Hepatocyte (in vitro differentiated cells): ENCODE results near the gene RAB33A.

ENCODE experiments used
- EZH2 ChIP-seq: fragments of 200-600 bp; sonication (generic); IDR thresholded peaks from 2 replicates; pipeline ENCODE4 v1.6.1; 2016; ENCODE audit warnings: antibody characterized with exemption, mild to moderate bottlenecking, borderline replicate concordance
- TF ChIP-seq, protein P1 (sequence below): fragments of 200-600 bp; sonication (generic); IDR thresholded peaks from 2 replicates; pipeline ENCODE4 v1.5.1; 2016; ENCODE audit warnings: antibody characterized with exemption, mild to moderate bottlenecking; ENCODE audit not compliant: poor library complexity

DNA sequence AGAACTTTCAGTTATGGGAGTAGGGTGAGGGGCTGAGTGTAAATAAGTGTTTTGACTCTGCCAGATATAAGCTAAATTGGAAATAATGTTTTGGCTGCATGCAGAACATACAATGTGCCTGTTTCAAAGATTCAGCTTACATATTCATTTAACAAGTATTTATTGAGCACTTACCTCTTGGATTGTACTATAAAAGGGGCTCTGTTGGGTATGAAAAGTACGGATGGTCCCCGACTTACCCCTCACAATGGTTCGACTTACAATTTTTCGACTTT lies 5.3 kb upstream of the RAB33A start:
- TF ChIP-seq, protein P1, sequence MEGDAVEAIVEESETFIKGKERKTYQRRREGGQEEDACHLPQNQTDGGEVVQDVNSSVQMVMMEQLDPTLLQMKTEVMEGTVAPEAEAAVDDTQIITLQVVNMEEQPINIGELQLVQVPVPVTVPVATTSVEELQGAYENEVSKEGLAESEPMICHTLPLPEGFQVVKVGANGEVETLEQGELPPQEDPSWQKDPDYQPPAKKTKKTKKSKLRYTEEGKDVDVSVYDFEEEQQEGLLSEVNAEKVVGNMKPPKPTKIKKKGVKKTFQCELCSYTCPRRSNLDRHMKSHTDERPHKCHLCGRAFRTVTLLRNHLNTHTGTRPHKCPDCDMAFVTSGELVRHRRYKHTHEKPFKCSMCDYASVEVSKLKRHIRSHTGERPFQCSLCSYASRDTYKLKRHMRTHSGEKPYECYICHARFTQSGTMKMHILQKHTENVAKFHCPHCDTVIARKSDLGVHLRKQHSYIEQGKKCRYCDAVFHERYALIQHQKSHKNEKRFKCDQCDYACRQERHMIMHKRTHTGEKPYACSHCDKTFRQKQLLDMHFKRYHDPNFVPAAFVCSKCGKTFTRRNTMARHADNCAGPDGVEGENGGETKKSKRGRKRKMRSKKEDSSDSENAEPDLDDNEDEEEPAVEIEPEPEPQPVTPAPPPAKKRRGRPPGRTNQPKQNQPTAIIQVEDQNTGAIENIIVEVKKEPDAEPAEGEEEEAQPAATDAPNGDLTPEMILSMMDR: no peak
- no peak for TF ChIP-seq EZH2
